Measurements from ENCODE around the gene WFDC6. TPM values are rescaled to one million over a fixed set of nuclear protein-coding genes. Genes with fewer than 3 reads are reported as not detected.

Gene WFDC6
- total and polyA plus RNA-seq, 2 donors (not counting 1 experiment from before 2014, with no cell fraction given), result not detected

- ChIA-PET CTCF (no interaction called here), POLR2A (no interaction called here)
- H3K27me3 Mint-ChIP-seq, result peaks cover 44% of the 10 kb centered on the region
- Histone ChIP-seq H2AFZ (ENCODE audit: insufficient read depth, low read depth, low read length, poor library complexity, severe bottlenecking) (no peak overlapping the region), H3K79me2 (ENCODE audit: control insufficient read depth, insufficient read depth, low read length) (no peaks in the 10 kb centered on the region), H3K9me3 (ENCODE audit: control extremely low read depth in 1 of 3, control insufficient read depth in 2 of 3, insufficient read depth in 1 of 3, low read length in 2 of 3) (no peaks in the 10 kb centered on the region), H3K9ac (ENCODE audit: low read length) (no peak overlapping the region), H3K4me1 (ENCODE audit: control insufficient read depth in 2 of 2, insufficient read depth in 2 of 2, low read length in 2 of 2) (no peaks in the 10 kb centered on the region), H3K4me2 (replicated peaks; ENCODE audit: low read depth, low read length, poor library complexity, severe bottlenecking) (no peak overlapping the region), H3K27me3 (replicated peaks in 1 of 4; ENCODE audit: control extremely low read depth in 1 of 4, control insufficient read depth in 3 of 4, insufficient read depth in 4 of 4, low read length in 3 of 4) (peaks cover 0 to 9% (median 5%) of the 10 kb centered on the region in 4 experiments), H3K27ac (ENCODE audit: low read length in 2 of 2) (no peak overlapping the region), H3K4me3 (ENCODE audit: control extremely low read depth in 1 of 5, extremely low read depth in 1 of 5, insufficient read depth in 1 of 5, low read depth in 2 of 5, low read length in 4 of 5) (no peak overlapping the region), H4K20me1 (ENCODE audit: control insufficient read depth, insufficient read depth, low read length, poor library complexity, severe bottlenecking) (no peaks in the 10 kb centered on the region), H3K36me3 (replicated peaks in 1 of 2; ENCODE audit: control extremely low read depth in 1 of 2, control insufficient read depth in 1 of 2, extremely low read depth in 1 of 2, insufficient read depth in 2 of 2, low read length in 1 of 2) (no peaks in the 10 kb centered on the region)
- ATAC-seq (ENCODE audit: low read depth), result no peak
- TF ChIP-seq CTCF (IDR thresholded peaks at IDR 0.05) (no peak), EZH2 (IDR thresholded peaks at IDR 0.05; ENCODE audit: borderline replicate concordance, insufficient read depth, low read depth, low read length, poor library complexity, severe bottlenecking) (no peak)
- H3K9me3 Mint-ChIP-seq (ENCODE audit: insufficient read depth), result no peaks in the 10 kb centered on the region
- no peak overlapping the region for H3K4me3 Mint-ChIP-seq
- WGBS (ENCODE audit: insufficient coverage), result 100% methylated on average over 1 of the region's 3 CpGs
- no peak overlapping the region for H3K27ac Mint-ChIP-seq
- intact Hi-C loops (cut with micrococcal nuclease), result no loop called here
- H3K4me1 Mint-ChIP-seq, result no peaks in the 10 kb centered on the region
- DNase-seq, result no peak
These were observed 41.2 kb downstream of the WFDC6 start for GRCh38 chr20:45497971-45498494.

GRCh38 chr20:45496166-45496565, 43.1 kb downstream of the WFDC6 start:
- Histone ChIP-seq H3K9ac (ENCODE audit: low read length) (no peak overlapping the region), H3K79me2 (ENCODE audit: control insufficient read depth, insufficient read depth, low read length) (no peaks in the 10 kb centered on the region), H2AFZ (ENCODE audit: insufficient read depth, low read depth, low read length, poor library complexity, severe bottlenecking) (no peak overlapping the region), H3K27me3 (replicated peaks in 1 of 4; ENCODE audit: control extremely low read depth in 1 of 4, control insufficient read depth in 3 of 4, insufficient read depth in 4 of 4, low read length in 3 of 4) (peaks cover 0 to 9% (median 4%) of the 10 kb centered on the region in 4 experiments), H3K27ac (ENCODE audit: low read length in 2 of 2) (no peak overlapping the region), H3K4me2 (replicated peaks; ENCODE audit: low read depth, low read length, poor library complexity, severe bottlenecking) (no peak overlapping the region), H3K4me1 (ENCODE audit: control insufficient read depth in 2 of 2, insufficient read depth in 2 of 2, low read length in 2 of 2) (no peaks in the 10 kb centered on the region), H4K20me1 (ENCODE audit: control insufficient read depth, insufficient read depth, low read length, poor library complexity, severe bottlenecking) (no peaks in the 10 kb centered on the region), H3K36me3 (replicated peaks in 1 of 2; ENCODE audit: control extremely low read depth in 1 of 2, control insufficient read depth in 1 of 2, extremely low read depth in 1 of 2, insufficient read depth in 2 of 2, low read length in 1 of 2) (no peaks in the 10 kb centered on the region), H3K4me3 (ENCODE audit: control extremely low read depth in 1 of 5, extremely low read depth in 1 of 5, insufficient read depth in 1 of 5, low read depth in 2 of 5, low read length in 4 of 5) (no peak overlapping the region), H3K9me3 (ENCODE audit: control extremely low read depth in 1 of 3, control insufficient read depth in 2 of 3, insufficient read depth in 1 of 3, low read length in 2 of 3) (no peaks in the 10 kb centered on the region)
- intact Hi-C loops (cut with micrococcal nuclease), result no loop called here
- H3K4me1 Mint-ChIP-seq, result no peaks in the 10 kb centered on the region
- no peaks in the 10 kb centered on the region for H3K9me3 Mint-ChIP-seq (ENCODE audit: insufficient read depth)
- TF ChIP-seq CTCF (IDR thresholded peaks at IDR 0.05) (no peak), EZH2 (IDR thresholded peaks at IDR 0.05; ENCODE audit: borderline replicate concordance, insufficient read depth, low read depth, low read length, poor library complexity, severe bottlenecking) (no peak)
- ATAC-seq (ENCODE audit: low read depth), result no peak
- 100% methylated on average over 1 of the region's 3 CpGs for WGBS (ENCODE audit: insufficient coverage)
- POLR2A ChIA-PET, result no interaction called here
- CTCF ChIA-PET, result no interaction called here
- no peak for DNase-seq
- no peak overlapping the region for H3K27ac Mint-ChIP-seq
- peaks cover 42% of the 10 kb centered on the region for H3K27me3 Mint-ChIP-seq
- no peak overlapping the region for H3K4me3 Mint-ChIP-seq

Measured in B cell (primary cell).